GM19397 (cell line): ENCODE measurements around the gene MTMR6.
"Not testable (repeated sequence)": the region's sequence is repeated elsewhere in the genome, so short reads cannot be mapped to it uniquely, and the experiment has no call there.

Experiments
- ATAC-seq: cut with Tn5 transposase; IDR thresholded peaks from one replicate; pipeline ENCODE4 v1.9.1; 2021; ENCODE audit warnings: mild to moderate bottlenecking, moderate library complexity; ENCODE audit not compliant: unreplicated experiment

MTMR6 gene

DNA sequence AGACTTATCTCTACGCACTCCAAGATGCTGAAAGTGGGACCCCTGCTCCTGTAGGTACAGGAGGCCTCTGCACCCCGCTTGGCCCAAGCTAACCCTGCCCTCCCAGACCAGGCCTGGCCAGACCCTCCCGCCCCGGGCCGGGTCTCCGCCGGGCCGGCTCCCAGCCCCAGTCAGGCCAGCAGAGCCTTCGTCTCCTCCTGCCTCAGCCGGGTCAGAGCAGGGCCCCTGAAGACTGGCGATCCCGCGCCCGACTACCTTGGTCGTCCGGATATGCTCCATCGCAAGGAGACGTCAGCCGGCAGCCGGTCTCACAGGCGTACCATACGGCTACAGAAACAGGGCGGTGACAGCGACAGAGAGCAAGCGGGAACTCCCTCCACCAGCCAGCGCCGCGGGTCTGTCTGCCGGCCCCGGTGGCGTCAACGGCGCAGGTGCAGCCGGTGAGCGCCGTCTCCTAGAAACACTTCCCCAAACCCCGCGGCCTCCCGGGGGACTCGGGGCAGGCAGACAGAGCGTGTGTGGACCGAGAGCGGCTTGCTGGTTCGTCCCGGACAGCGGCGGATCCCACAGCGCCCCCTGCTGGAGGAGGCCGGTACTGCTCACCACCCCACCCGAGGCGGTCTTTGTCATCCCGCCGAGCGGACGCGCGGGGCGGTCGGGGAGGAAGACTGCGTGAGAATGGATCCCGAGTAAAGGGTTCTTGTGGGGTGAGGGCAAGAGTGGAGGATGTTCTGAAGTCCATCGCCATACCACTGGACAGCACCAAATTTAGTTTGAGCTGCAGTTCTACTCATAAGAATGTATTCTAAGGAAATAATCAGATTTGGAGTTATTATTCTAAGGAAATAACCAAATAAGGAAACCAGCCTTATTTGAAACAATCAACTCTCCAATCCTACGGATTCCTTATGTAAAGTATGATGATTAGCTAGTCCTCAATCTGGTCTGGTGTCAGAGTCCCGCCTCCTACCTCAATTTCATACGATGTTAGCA lies at the start of gene MTMR6:
Gene MTMR6, minus strand, starts transcription at position 520 of the 993 bp plus-strand sequence. Its CDS starts 241 bp downstream, at position 279.
- ATAC-seq: peak; percentile 99

DNA sequence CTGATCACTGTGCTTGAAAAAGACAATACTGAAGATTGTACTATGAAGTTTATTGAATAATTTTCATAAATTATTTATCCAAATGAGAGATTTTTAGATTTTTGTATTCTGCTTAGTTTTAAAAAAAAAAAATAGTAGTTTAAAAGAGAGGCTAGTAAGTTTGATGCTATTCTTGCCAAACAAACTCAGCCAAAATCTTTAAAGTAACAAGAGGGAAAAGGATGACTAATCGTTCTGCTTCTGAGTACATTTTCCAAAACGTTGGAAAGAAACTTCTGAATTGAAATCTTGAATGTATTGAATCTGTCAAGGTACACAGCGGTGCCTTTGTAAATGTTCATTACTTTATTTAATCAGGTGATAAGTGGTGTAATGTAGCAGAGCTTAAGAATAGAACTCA lies 48.6 kb upstream of the MTMR6 start:
- ATAC-seq: no peak

GRCh38 chr13:25330541-25330940 lies 43.3 kb upstream of the MTMR6 start:
- no peak for ATAC-seq

DNA sequence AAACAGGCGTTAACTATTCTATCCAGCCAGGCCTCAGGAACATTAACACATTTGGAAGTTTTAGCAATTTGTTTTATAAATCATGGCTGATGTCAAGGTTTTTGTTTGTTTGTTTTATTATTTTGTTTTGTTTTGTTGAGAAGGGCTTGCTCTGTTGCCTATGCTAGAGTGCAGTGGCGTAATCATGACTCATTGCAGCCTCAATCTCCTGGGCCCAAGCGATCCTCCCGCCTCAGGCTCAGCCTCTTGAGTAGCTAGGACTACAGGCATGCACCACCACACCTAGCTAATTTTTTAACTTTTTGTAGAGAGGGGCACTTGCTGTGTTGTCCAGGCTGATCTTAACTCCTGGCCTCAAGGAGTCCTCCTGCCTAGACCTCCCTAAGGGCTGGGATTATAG lies 42.4 kb upstream of the MTMR6 start:
- ATAC-seq: no peak

DNA sequence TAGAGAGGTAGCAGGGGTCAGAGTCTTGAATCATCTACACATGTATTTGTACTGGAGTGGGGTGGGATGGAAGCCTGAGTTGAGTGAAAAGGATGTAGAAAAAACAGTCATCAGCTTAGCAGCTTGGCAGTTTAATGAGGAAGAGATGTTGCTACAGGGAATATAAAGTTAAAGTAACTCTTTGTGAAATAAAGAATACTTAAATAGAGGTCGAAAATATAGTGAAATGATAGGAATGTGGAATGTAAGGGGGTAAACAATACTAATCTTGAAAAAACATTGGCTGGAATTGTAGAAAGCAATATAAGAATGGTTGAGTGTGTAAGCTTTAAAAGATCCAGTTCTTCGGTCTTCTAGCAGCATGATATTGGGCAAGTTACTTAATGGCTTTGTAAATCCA lies 36.8 kb upstream of the MTMR6 start:
- ATAC-seq: no peak

GRCh38 chr13:25319771-25320170 lies 32.5 kb upstream of the MTMR6 start:
- ATAC-seq: no peak

DNA sequence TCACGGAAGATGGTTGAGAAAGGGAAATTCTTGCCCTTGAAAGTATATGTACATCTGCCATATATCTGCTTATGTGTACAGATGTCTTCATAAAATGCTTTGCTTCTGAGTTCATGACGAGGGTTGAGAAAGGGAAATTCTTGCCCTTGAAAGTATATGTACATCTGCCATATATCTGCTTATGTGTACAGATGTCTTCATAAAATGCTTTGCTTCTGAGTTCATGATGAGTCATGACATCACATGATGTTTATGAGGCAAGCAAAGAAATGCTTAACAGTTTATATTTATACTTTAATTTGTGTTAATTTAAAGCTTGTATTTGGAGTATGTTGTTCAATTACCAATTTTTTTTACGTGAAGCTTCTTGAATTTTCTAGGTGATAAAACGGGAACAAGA lies 31.7 kb upstream of the MTMR6 start:
- ATAC-seq: not testable (repeated sequence)

- ATAC-seq: no peak
These were observed 23.6 kb upstream of the MTMR6 start for GRCh38 chr13:25310891-25311290.

GRCh38 chr13:25306671-25307464 lies 19.6 kb upstream of the MTMR6 start:
- no peak for ATAC-seq

DNA sequence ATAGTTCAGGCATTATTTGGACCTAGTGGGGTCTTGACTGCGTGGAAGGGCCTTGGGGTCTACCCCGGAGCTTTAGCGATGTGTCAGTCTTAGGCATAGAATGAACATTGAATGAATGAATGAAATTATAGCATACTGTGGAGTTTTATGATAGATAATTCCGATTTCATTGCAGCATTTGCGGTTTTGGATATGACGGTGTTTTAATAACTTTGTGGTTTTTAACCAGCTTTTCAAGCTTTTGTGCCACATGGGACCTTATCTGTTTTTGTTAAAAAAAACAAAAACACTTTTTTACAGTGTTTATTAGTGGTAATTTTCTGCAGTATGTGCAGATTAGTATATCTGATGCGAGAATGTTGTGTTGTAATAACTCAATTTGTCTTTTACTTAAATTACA lies 14.8 kb upstream of the MTMR6 start:
- ATAC-seq: no peak

DNA sequence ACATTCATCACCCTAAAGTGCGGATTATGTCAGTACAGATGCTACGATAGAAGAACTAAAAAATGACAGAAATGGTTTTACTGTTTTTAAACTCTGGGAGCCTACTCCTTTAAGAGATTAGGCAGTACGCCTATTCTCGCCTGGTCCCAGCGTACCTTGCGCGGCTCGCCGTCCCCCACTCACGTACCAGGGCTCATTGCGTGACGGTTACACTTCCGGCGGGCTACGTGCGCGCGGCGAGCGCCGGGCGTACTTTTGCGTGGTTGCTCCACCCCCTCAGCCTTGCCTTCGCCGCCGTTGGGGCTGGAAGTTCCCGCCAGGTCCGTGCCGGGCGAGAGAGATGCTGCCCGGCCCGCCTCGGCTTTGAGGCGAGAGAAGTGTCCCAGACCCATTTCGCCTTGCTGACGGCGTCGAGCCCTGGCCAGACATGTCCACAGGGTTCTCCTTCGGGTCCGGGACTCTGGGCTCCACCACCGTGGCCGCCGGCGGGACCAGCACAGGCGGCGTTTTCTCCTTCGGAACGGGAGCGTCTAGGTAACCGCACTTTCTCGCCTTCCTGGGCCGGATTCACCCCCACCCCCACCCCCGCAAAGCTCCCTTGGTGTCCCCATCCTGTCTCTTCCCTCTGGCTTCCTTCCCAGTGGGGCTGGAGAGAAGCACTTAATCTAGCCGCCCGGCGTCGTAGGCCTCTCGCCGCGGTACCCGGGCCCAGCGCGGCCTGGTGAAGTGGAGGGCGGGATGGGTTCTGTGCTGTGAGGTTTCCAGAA lies 14.2 kb upstream of the MTMR6 start, which contains the start of gene NUP58:
Gene NUP58, plus strand, starts transcription at position 279 of the 767 bp plus-strand sequence. Its CDS starts 149 bp downstream, at position 428.
- ATAC-seq: peak; percentile 99

DNA sequence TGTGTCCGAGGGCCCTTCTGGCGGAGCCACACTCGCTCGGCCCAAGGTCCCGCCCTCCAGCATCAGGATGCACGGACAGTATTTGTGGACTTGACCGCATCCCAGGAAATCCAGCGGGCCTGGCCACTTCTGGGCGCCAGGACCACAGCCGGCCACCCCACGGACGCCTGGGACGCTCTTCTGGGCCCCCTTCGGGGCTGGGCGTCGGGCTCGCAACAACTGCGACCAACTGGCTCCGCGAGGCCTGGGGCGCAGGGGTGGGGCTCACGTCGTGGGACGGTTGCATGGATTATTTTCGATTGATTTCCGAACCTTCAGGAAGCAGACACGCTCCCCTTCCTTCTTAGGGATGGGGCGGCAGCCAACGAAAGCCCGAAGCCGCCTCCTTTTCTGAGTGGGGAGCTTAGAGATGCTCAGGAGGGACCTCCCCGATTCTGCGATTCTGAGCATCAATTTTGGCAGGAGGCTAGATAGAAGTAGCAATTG lies 13.6 kb upstream of the MTMR6 start:
- ATAC-seq: peak; percentile 17

DNA sequence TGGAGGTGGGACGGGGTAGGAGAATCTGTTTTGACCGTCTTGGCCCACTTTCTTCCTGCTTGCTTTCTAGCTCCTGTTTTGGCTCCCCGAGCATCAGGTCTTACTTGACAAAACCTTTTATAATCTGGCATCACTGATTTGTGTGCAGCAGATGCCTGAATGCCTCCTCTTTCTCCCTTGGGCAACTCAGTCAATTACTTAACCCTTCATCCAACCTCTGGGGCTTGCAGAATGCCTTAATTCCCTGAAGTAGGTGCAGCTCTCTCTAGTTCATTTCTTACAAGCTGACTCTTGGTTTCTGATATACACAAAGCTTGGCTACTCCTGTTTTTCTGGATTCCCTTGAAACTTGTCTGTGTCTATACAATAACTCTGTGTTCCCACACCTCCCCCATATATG lies 8.4 kb upstream of the MTMR6 start:
- no peak for ATAC-seq

- ATAC-seq: no peak
These were observed 7.9 kb upstream of the MTMR6 start for GRCh38 chr13:25295228-25295627.

DNA sequence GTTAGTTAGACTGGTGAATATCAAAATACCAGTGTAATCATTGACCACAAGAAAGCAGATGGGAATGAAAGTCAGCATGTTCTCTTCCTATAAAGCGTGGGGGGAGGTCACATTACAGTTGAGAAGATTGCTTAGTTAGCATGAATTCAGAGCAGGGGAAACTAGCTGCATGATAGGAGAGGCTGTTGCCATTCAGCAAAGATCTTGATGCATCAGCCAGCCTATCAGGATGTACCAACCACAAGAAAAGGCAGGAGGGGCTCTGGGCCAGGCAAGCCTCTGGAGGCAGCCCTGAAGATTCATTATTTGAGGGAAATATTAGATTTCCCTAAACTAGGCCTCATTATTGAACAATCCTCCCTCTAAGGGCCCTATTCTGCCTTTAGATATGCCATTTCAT lies 5.0 kb upstream of the MTMR6 start:
- no peak for ATAC-seq

- ATAC-seq: no peak
These were observed 4.4 kb upstream of the MTMR6 start for GRCh38 chr13:25291691-25292090.

DNA sequence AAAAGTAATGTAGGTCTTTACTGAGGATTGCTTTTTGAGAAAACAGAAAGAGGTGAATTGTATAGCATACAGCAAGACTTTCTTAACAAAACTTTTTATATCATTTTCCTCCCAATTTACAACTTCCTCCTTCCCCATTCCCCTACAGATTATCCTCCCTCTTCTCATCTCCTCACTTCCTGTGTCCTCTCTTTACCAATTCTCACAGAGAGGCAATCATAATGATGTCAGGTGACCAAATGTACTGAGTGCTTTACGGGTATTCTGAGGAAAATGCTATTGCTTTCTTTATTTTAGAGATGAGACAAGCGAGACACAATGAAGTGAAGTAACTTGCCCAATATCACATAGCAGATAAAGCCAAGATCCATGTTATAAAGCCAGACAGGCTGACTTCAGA lies 1.7 kb upstream of the MTMR6 start:
- no peak for ATAC-seq

DNA sequence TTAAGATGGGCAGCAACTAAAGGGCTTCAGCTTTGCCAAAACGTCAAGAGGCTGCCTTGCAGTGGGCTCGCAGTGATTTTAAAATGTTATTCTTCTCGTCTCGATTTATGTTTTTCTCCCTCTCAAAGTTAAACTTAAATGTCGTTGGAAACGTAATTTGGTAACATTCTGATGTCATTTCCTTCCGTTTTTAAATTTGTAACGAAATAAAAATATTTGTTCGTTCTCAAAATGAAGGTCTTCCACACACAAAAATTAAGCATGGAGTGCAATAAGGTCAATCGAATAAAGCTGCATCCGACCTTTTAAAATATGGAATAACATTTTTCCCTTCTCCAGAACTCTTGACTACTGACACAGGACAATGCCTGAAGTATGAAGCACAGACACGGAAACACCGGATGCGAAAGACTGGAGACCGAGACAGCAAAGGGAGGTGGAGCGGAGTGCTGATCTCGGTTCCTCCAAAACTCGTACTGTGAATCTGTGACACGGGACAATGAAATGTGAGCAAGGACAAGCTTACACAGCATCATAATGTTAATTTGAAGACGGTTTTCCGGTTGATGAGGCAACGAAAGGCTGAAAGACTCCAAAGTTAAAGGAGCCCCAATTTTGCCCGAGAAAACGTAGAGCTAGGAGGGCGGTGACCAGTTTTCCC lies 850 bp downstream of the MTMR6 start:
- ATAC-seq: peak; percentile 14

- peak; percentile 19 for ATAC-seq
These were observed 5.4 kb downstream of the MTMR6 start for GRCh38 chr13:25281935-25282332.
